Astrocyte of the cerebellum (primary cell): ENCODE measurements around the gene C19orf25.

Experiments
- DNase-seq: peaks from one replicate; pipeline ENCODE4 v3.0.0-alpha.2; 2011; ENCODE audit warnings: low read depth
- H3K4me3 ChIP-seq: 2 replicates; pipeline ENCODE4 v1.5.1; 2011; ENCODE audit warnings: mild to moderate bottlenecking, low read depth, low read length, moderate library complexity
- CTCF ChIP-seq: IDR thresholded peaks from 2 replicates; pipeline ENCODE4 v1.5.1; 2012; ENCODE audit warnings: low read length, low read depth, moderate library complexity, mild to moderate bottlenecking; ENCODE audit errors: missing control alignments
- in situ Hi-C: cut with HindIII; loops from 2 replicates; pipeline ENCODE4 v1.10.0; 2017; ENCODE audit warnings: low sequenced_read_pairs

C19orf25 gene

DNA sequence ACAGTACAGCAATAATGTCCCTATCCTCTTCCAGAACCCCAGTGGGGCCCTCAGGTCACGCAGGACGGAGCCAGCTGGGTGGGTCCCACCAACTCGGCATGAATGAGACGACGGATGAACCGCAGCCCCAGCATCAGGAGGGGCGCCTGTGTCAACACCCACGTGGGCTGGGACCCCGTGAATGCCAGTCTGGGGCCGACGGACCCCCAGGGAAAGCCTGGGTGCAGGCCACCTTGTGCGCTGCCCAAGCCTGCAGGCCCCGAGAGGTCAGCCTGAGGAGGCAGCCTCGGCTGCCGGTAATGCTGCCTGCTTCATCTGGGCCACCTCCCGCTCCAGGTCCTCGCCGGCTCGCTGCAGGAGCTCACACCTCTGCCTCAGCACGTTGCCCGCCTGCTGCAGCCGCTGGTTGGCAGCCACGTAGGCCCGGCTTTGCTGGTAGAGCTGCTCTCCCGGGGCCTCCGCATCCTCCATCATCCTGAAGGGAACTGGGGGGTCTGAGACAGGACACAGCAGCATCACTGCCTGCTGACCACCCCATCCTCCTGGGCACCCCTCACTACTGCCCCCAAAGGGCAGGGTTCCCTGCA, 4.2 kb downstream of the C19orf25 start:
- in situ Hi-C loops, result no loop called here
- no peak for DNase-seq
- H3K4me3 ChIP-seq, result no peak overlapping the region
- TF ChIP-seq CTCF, result no peak

GRCh38 chr19:1474011-1474764, 4.8 kb downstream of the C19orf25 start:
- no peak overlapping the region for H3K4me3 ChIP-seq
- TF ChIP-seq CTCF, result no peak
- no peak for DNase-seq
- in situ Hi-C loops, result no loop called here

GRCh38 chr19:1473085-1473851, 5.7 kb downstream of the C19orf25 start:
- no peak for DNase-seq
- no peak overlapping the region for H3K4me3 ChIP-seq
- in situ Hi-C loops, result no loop called here
- no peak for TF ChIP-seq CTCF

DNA sequence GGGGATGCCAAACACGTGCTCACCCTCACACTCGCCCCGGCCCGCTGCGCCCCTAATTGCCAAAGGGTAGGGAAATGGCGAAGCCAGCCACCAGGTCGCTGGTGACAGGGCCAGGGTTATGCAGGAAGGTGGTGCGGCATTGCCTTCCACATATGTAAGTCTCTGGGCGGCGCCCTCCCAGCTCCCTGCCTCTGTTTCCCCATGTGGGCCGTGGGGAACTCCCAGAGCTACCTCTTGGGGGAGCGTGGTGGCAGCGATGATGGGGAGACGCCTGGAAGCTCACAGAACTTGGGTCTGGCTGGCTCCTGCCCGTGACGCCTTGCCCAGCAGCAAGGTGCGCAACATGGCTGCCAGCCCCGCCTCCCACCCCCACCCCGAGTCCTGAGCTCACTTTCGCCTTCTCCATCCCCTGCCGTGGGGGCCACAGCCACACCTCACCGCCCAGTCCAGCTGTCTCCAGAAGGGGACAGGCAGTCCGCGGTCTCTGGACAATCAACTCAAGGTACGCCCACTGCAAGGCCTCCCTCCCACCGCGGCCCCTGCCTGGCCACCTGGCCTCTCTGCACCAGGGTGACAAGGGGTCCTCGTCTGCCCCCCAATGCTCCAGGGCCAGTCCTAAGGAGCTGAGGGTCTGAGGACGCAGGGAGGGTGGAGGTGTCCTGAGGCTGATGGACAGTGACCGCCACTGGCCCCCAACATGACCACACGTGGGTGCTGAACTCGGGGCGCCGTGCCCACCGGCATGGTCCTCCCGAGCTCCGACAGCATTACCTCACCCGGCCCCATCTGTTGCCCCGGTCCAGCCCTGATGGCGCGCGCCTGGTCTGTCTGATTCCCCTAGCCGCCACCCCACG, 6.6 kb downstream of the C19orf25 start:
- H3K4me3 ChIP-seq, result no peak overlapping the region
- DNase-seq, result no peak
- no peak for TF ChIP-seq CTCF
- in situ Hi-C loops, result no loop called here

GRCh38 chr19:1471515-1472160, 7.4 kb downstream of the C19orf25 start:
- in situ Hi-C loops, result no loop called here
- DNase-seq, result no peak
- H3K4me3 ChIP-seq, result no peak overlapping the region
- peak; percentile 3 for TF ChIP-seq CTCF
